Choroid plexus epithelial cell (primary cell): ENCODE data around the gene UBE2U.

ENCODE experiments used
- DNase-seq: peaks from one replicate; pipeline ENCODE4 v3.0.0-alpha.2; 2010; ENCODE audit warnings: low read depth
- H3K4me3 ChIP-seq: 2 replicates; pipeline ENCODE4 v1.5.1; 2011; ENCODE audit warnings: low read depth, mild to moderate bottlenecking, control low read depth, low read length, moderate library complexity
- TF ChIP-seq, protein P1 (sequence below): conservative IDR thresholded peaks from 2 replicates; pipeline ENCODE4 v1.5.1; 2011; ENCODE audit warnings: low read depth, mild to moderate bottlenecking, control low read depth, inconsistent platforms, low read length, moderate library complexity

UBE2U gene

DNA sequence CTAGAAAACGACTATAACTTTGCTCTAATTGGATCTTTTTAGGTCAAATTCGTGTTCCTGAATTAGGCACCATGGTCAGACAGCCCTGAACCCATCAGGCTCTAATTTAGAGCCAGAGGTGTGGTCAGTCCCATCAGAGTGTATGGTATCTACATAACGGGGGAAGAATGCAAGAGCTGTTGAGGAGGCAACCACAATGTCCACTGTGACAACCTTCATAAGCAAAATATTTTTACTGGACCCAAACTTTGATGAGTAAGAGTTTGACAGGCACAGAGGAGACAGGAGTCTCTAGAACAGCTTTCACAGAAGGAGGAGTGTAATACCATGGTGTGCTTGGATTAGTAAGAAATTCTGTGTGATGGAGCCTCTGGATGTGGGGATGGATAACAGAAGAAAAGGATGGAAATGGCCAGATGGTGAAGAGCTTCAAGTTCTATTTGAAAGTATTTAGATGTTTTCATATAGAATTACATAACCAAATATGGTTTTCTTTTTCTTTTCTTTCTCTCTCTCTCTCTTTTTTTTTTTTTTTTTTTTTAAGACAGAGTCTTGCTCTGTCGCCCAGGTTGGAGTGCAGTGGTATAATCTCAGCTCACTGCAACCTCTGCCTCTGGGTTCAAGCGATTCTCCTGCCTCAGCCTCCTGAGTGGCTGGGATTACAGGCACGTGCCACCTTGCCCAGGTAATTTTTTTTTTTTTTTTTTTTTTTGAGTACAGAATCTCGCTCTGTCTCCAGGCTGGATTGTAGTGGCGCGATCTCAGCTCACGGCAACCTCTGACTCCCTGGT is 24.9 kb downstream of the UBE2U start:
- DNase-seq, result peak; percentile 61
- H3K4me3 ChIP-seq, result no peak overlapping the region
- TF ChIP-seq, protein P1, sequence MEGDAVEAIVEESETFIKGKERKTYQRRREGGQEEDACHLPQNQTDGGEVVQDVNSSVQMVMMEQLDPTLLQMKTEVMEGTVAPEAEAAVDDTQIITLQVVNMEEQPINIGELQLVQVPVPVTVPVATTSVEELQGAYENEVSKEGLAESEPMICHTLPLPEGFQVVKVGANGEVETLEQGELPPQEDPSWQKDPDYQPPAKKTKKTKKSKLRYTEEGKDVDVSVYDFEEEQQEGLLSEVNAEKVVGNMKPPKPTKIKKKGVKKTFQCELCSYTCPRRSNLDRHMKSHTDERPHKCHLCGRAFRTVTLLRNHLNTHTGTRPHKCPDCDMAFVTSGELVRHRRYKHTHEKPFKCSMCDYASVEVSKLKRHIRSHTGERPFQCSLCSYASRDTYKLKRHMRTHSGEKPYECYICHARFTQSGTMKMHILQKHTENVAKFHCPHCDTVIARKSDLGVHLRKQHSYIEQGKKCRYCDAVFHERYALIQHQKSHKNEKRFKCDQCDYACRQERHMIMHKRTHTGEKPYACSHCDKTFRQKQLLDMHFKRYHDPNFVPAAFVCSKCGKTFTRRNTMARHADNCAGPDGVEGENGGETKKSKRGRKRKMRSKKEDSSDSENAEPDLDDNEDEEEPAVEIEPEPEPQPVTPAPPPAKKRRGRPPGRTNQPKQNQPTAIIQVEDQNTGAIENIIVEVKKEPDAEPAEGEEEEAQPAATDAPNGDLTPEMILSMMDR, result no peak

GRCh38 chr1:64229307-64229706 is 25.9 kb downstream of the UBE2U start:
- TF ChIP-seq, protein P1, result no peak
- H3K4me3 ChIP-seq, result no peak overlapping the region
- no peak for DNase-seq

- H3K4me3 ChIP-seq, result no peak overlapping the region
- TF ChIP-seq, protein P1, result no peak
- no peak for DNase-seq
These were observed 27.7 kb downstream of the UBE2U start for GRCh38 chr1:64231153-64231552.

DNA sequence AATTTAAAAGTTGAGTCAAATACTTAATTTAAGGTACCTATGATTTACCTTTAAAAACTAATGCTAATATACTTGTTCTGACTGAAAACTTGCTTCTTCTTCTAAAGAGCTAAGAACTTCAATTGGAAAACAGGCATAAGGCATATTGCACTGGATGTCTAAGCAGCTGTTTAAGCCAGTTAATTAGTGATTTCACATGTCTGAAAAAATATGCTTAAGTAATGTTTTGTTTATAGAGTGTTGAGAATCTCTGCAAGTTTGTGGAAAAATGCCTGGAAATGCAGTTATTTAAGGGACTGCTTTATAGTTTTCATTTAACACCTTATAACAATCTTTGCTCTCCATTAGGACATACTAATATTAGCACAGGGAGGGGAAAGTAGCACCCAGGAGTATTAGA is 28.2 kb downstream of the UBE2U start:
- DNase-seq, result no peak
- no peak overlapping the region for H3K4me3 ChIP-seq
- TF ChIP-seq, protein P1, result no peak

DNA sequence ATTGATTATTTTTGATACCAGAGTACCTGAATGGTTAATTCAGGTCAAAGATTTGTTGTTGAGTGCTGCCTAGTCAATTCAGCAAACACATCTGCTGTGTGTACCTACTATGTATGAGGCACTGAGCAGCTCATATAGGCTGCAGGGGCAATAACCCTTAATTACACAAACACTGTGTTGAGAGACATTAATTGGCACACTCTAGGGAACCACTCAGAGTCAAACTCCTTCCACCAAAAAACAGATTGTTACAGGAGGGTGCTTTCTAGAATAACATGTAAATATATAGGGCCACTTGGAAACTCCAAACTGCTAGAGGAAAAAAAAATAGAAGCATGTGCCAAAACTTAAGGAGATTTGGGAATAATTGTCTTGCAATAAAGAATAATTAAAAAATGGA is 31.3 kb downstream of the UBE2U start:
- TF ChIP-seq, protein P1, result no peak
- DNase-seq, result no peak
- no peak overlapping the region for H3K4me3 ChIP-seq

- no peak overlapping the region for H3K4me3 ChIP-seq
- TF ChIP-seq, protein P1, result no peak
- DNase-seq, result peak; percentile 32
These were observed 31.8 kb downstream of the UBE2U start for GRCh38 chr1:64235181-64235580.

DNA sequence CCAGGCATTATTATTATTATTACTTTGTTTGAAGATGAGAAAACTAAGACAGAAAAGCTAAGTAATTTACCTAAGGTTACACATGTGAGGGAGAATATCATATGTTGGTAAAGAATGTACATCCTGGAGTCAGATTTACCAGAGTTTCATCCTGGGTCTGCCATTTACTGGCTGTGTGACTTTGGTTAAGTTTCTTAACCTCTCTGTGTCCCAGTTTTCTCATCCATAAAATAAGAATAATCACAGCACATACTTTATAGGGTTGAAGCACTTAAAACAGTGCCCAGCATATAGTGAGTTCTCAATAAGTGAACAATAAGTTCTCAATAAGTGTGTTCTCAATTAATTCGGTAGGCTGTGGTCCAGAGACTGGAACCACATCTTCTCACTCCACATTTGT is 32.5 kb downstream of the UBE2U start:
- no peak overlapping the region for H3K4me3 ChIP-seq
- TF ChIP-seq, protein P1, result no peak
- DNase-seq, result no peak
